ENCODE data around the gene DENND11. TPM values are rescaled to one million over a fixed set of nuclear protein-coding genes. Genes with fewer than 3 reads are reported as not detected.

Gene DENND11, protein sequence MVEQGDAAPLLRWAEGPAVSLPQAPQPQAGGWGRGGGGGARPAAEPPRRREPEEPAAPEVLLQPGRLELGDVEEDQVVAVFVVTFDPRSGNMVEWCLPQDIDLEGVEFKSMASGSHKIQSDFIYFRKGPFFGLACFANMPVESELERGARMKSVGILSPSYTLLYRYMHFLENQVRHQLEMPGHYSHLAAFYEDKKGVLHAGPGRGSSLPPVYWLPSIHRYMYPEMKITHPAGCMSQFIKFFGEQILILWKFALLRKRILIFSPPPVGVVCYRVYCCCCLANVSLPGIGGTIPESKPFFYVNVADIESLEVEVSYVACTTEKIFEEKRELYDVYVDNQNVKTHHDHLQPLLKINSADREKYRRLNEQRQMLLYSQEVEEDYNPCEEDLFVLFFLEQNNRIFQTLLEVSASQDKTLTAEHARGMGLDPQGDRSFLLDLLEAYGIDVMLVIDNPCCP
- total RNA-seq: 35.3 TPM

DNA sequence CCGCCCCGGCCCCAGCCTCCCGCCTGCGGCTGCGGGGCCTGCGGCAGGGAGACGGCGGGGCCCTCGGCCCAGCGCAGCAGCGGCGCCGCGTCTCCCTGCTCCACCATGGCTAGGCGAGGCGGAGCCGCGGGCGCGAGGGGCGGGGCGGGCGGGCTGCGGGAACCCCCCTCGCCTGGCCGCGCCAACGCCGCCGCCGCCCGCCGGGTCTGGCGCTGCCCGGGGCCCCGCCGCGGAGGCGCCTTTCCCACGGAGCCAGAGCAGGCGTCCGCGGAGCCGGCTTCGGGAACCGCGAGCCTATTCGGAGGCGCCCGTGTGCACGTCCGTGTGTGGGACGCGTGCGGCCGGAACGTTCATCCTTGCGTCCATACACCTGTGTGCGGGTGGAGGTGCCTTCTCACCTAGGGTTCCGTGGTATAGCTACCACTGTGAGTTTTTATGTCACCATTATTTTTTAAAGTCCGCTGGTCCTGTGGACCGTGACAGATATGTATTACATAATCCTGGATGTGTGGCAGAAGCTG, at the start of gene DENND11:
DENND11 (minus strand) TSS at position 120 of the 521 bp plus-strand sequence; CDS start at position 107, 13 bp downstream.

DNA sequence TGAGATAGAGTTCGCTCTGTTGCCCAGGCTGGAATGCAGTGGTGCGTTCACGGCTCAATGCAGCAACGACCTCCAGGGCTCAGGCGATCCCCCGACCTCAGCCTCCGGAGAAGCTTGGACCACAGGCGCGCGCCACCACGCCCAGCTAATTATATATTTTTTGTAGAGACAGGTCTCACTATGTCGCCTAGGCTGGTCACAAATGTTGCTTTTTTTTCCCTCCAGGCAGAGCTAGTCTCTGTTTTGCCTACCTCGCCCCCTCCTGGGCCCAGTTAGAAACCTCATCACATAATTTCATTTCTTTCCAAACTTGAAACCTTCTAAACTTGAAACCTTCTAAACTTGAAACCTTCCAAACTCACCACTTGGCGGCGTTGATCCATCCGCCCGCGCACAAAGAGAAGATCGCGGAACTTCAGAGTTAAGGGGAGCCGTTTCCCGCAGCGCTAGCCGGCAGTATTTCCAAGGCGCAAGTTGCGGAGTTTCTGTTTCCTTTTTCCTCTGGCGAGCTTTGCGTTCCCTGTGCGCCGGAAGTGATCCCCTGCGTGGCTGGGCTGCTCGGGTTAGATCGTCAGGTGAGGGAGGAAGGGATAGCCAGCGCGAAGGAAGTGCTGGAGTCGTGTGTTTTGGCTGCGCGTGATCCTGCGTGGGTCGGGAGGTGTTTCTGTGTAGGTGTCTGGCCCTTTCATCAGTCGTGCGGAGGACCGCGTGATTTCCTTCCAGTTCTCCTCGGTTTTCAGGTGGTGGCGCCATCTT, 36.0 kb upstream of the DENND11 start, which contains the start of gene SSBP1:
SSBP1 (plus strand) TSS at position 523 of the 756 bp plus-strand sequence. CDS start 809 bp downstream, outside the sequence.

DNA sequence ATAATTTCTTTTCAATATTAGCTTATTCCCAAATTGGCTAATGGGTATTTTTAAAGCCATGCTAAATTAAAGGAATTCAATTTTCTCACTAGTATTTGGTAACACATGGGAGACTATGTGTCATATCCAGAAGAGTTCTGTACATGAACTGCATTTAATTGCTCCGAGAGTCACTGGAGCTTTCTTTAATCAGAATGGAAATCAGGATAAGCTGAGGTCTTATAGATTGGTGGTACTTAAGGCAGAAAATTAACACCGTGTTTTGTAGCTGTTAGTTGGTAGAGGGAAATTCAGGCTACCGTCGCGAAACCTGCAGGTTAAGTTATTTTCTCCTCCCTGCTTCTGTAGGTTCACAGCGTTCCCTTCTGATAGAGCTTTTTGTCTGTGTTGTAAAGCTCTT, 6.4 kb upstream of the DENND11 start, which contains the start of gene WEE2:
WEE2 (plus strand) TSS at position 3 of the 400 bp plus-strand sequence. CDS start 406 bp downstream, outside the sequence.

Small RNA genes lying within 50 kb of the gene (small RNA-seq; reads per million reads assigned to genes)
- not detected for gene RNU1-82P

Other genes with a start within 250 kb of the DENND11 start
- gene AGK, start 150.8 kb downstream of the DENND11 start, total RNA-seq: 53.7 TPM
- 0.23 TPM for gene WEE2, start 6.2 kb upstream of the DENND11 start, total RNA-seq
- gene SSBP1, start 36.2 kb upstream of the DENND11 start, total RNA-seq: 87.2 TPM
- 4.6 TPM for gene TAS2R3, start 61.9 kb upstream of the DENND11 start, total RNA-seq
- gene TAS2R4, start 74.5 kb upstream of the DENND11 start, total RNA-seq: 4.4 TPM
- gene TAS2R5, start 88.1 kb upstream of the DENND11 start, total RNA-seq: 1.8 TPM
- not detected for gene PRSS37, start 139.3 kb upstream of the DENND11 start, total RNA-seq
- gene OR9A4, start 214.2 kb upstream of the DENND11 start, total RNA-seq: 0.23 TPM
- gene CLEC5A, start 244.8 kb upstream of the DENND11 start, total RNA-seq: under 0.01 TPM

All from diencephalon (tissue), 1 donor.